IMR-90 (cell line): Measurements from ENCODE around the gene WIPF2.

Experiments used
- CEBPB ChIP-seq: IDR thresholded peaks from 2 replicates; pipeline ENCODE4 v1.6.1; 2012; ENCODE audit warnings: low read depth, low read length, improper control_type of control experiment
- CTCF ChIP-seq: conservative IDR thresholded peaks from 2 replicates; pipeline ENCODE4 v1.5.1; 2012; ENCODE audit warnings: mild to moderate bottlenecking, low read depth, low read length, improper control_type of control experiment
- MAFK ChIP-seq: IDR thresholded peaks from 2 replicates; pipeline ENCODE4 v1.6.1; 2012; ENCODE audit warnings: low read depth, low read length, improper control_type of control experiment
- NFE2L2 ChIP-seq: fragments of 150-350 bp; IDR thresholded peaks from 2 replicates; pipeline ENCODE4 v1.6.1; 2016; ENCODE audit warnings: low read depth, mild to moderate bottlenecking, low read length
- POLR2A ChIP-seq: IDR thresholded peaks from 2 replicates; pipeline ENCODE4 v1.6.1; 2012; ENCODE audit warnings: mild to moderate bottlenecking, low read depth, low read length
- RAD21 ChIP-seq: IDR thresholded peaks from 2 replicates; pipeline ENCODE4 v1.6.1; 2012; ENCODE audit warnings: low read length, improper control_type of control experiment
- RCOR1 ChIP-seq: IDR thresholded peaks from 2 replicates; pipeline ENCODE4 v1.6.1; 2012; ENCODE audit warnings: mild to moderate bottlenecking, low read length, improper control_type of control experiment; ENCODE audit not compliant: insufficient replicate concordance
- RFX5 ChIP-seq: IDR thresholded peaks from 2 replicates; pipeline ENCODE4 v1.8.0; 2012; ENCODE audit warnings: low read depth, mild to moderate bottlenecking, low read length, moderate library complexity
- SMC3 ChIP-seq: fragments of 150-350 bp; IDR thresholded peaks from 2 replicates; pipeline ENCODE4 v1.6.1; 2016; ENCODE audit warnings: low read depth, mild to moderate bottlenecking, antibody characterized with exemption, low read length, moderate library complexity

GRCh38 chr17:40312131-40312731, 93.1 kb downstream of the WIPF2 start:
- TF ChIP-seq POLR2A: no peak
- TF ChIP-seq CTCF: no peak
- no peak for TF ChIP-seq RCOR1
- TF ChIP-seq CEBPB: no peak
- TF ChIP-seq SMC3: no peak
- no peak for TF ChIP-seq MAFK
- no peak for TF ChIP-seq RAD21
- TF ChIP-seq NFE2L2: no peak
- TF ChIP-seq RFX5: no peak
